HAP-1 (cell line): Measurements from ENCODE around the gene A3GALT2.

ENCODE experiments used
- DNase-seq, 2 experiments: peaks; one replicate each; pipeline ENCODE4 v3.0.0-alpha.2; 2016 to 2020; ENCODE audit warnings: low spot score in 2 of 2
- H3K27me3 ChIP-seq: fragments of 250-450 bp; sonication (Bioruptor Pico); 2 replicates; pipeline ENCODE4 v1.5.1; 2020; ENCODE audit warnings: low read depth, mild to moderate bottlenecking, moderate library complexity
- H3K36me3 ChIP-seq: fragments of 250-450 bp; sonication (Bioruptor Pico); replicated peaks from 2 replicates; pipeline ENCODE4 v1.5.1; 2020; ENCODE audit warnings: mild to moderate bottlenecking
- H3K4me1 ChIP-seq: fragments of 250-450 bp; sonication (Bioruptor Pico); 2 replicates; pipeline ENCODE4 v1.5.1; 2020; ENCODE audit warnings: mild to moderate bottlenecking
- H3K4me3 ChIP-seq: fragments of 250-450 bp; sonication (Bioruptor Pico); 2 replicates; pipeline ENCODE4 v1.5.1; 2020; ENCODE audit warnings: mild to moderate bottlenecking, moderate library complexity
- H3K9me3 ChIP-seq: fragments of 250-450 bp; sonication (Bioruptor Pico); 2 replicates; pipeline ENCODE4 v1.5.1; 2020; ENCODE audit warnings: mild to moderate bottlenecking, moderate library complexity
- in situ Hi-C: fragments of 300-500 bp; cut with MboI; formaldehyde crosslinking; loops from 3 replicates; pipeline ENCODE4 v1.14.3; 2020; ENCODE audit warnings: low sequenced_read_pairs, inconsistent platforms, mixed read lengths

The A3GALT2 gene

DNA sequence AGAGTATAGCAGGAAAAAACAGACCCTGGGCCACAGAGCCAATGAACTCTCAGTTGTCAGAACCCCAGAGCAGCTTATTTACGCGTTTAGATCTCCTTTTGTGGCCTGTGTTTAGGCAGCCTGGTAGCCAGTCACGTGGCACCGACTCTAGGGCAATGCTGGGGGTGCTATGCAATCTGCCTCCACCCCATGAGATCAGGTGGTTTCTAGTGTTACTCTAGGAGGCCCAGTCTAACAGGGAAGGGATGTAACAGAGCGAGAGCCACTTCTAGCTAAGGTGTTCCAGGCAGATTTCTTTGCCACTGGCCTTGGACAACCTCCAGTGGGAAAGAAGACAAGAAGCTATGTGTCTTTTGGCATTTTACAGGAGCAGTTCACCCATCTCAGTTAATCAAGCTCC is 12.0 kb upstream of the A3GALT2 start:
- DNase-seq, result no peak
- Histone ChIP-seq H3K4me3 (no peak overlapping the region), H3K36me3 (peaks cover 49% of the 10 kb centered on the region), H3K27me3 (no peaks in the 10 kb centered on the region), H3K4me1 (peaks cover 3% of the 10 kb centered on the region), H3K9me3 (no peaks in the 10 kb centered on the region)
- in situ Hi-C loops, result no loop called here

DNA sequence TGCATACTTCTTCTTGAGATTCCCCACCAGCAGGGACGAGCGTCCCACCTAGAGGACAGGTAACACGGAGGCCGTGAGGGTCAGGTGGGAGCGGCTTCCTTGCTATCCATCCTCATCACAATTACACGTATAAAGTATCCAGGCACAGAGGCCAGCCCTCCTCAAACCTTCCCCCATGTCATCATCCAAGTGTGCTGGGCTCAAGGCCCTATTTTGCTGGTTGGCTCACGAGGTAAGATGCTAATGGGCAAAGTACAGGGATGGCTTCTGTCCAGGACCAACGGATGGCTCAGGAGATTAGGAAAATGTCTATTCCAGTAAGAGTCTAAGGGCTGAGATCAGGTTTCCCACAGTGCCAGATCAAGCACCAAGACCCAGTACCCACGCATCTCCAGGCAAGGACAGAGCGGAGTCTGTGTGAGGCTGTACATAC is 11.5 kb upstream of the A3GALT2 start:
- peaks cover 3% of the 10 kb centered on the region; the same call in 1 of the 2 replicates for H3K4me1 ChIP-seq
- in situ Hi-C loops, result no loop called here
- H3K27me3 ChIP-seq, result no peaks in the 10 kb centered on the region
- peaks cover 53% of the 10 kb centered on the region for H3K36me3 ChIP-seq
- no peak for DNase-seq
- H3K4me3 ChIP-seq, result no peak overlapping the region
- H3K9me3 ChIP-seq, result no peaks in the 10 kb centered on the region

DNA sequence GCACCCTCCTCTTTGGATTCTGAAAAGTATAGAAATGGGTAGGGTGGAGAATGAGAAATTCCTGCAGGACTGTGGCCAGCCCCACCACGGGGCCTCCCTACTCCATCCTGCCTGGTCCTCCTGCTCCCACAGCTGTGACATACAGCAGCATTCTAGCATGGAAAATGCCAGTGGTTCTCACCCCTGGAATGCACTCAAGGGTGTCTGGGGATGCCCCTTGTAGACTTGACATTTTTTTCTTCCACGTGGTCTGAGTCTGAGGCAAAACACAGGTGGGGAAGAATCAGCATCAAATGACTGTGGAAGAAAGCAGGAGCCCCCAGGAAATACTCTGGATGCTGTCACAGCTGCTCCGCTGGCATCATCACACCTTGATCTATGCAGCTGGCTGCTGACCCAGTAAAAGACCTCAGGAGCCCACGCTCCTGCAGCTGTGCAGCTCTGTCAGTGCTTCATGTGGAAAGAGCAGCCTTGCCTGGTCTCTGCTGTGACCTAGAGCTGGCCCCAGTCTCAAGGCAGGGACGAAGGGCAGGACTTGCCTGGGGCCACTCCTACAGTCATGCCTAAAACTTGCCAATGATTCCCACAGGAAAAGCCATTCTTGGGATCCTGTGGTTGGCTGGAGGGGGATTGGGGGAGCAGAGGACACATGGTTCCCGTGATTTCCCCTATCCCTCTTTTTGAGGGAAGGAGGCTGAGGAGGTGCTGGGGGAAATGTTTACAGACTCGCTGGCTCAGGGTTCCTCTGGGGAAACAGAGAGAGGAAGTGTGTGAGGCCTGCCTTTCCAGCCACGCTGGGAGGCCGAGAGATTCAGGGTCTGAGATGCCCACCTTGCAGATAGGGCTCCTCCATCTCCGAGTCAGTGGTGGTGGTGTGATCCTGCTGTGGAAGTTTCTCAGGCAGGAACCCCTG is 10.8 kb upstream of the A3GALT2 start:
- DNase-seq, result no peak
- H3K9me3 ChIP-seq, result no peaks in the 10 kb centered on the region
- H3K4me1 ChIP-seq, result peaks cover 3% of the 10 kb centered on the region; the same call in 1 of the 2 replicates
- H3K4me3 ChIP-seq, result no peak overlapping the region
- peaks cover 59% of the 10 kb centered on the region for H3K36me3 ChIP-seq
- in situ Hi-C loops, result no loop called here
- no peaks in the 10 kb centered on the region for H3K27me3 ChIP-seq

DNA sequence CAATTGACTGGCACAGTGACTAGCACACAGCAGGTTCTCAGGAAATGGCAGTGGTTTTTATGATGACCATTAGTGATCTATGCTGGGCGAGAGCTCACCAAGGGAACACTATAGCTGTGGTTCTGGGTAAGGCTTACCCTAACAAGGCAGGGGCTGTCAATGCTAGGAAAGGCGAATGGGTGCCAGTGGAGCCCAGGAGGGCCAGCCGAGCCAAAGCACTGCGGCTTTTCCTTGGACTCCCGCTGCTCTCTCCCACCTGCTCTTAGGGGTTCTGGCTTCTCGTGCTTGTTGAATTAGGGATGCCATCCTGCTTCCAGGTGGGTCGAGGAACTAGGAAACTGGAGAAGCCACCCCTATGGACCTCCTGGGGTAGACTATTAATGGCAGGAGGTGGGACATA is 10.0 kb upstream of the A3GALT2 start:
- peaks cover 67% of the 10 kb centered on the region for H3K36me3 ChIP-seq
- no peaks in the 10 kb centered on the region for H3K4me1 ChIP-seq
- in situ Hi-C loops, result no loop called here

DNA sequence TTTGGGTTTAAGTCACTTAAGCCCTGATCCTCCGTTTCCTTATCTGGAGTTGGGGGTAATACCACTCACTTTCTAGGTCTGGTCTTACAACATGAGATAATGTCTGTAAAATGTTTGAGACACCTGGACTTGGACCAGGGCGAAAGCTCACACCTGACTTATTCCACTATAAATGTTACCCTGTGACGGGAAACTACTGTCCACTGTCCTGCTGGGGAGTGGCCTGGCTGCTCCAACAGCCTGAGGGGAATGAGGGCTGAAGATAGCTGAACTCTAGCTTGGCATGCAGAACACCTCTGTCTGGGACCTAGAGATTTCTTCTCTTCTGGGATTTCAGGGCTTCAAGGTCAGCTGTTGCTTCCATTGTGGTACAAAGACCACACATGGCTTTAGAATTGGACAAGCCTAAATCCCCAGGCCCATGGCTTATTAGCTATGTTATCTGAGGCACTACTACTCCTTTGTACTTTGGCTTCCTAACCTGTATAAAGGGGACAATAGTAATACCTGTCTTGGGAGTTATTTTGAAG is 9.5 kb upstream of the A3GALT2 start:
- H3K27me3 ChIP-seq, result no peaks in the 10 kb centered on the region
- no peaks in the 10 kb centered on the region for H3K9me3 ChIP-seq
- H3K36me3 ChIP-seq, result peaks cover 72% of the 10 kb centered on the region
- no peak for DNase-seq
- H3K4me3 ChIP-seq, result no peak overlapping the region
- no peaks in the 10 kb centered on the region for H3K4me1 ChIP-seq
- in situ Hi-C loops, result no loop called here

More for the DNA sequence above, 10.0 kb upstream of the A3GALT2 start:
- no peak for DNase-seq
- Histone ChIP-seq H3K9me3 (no peaks in the 10 kb centered on the region), H3K4me3 (no peak overlapping the region), H3K27me3 (no peaks in the 10 kb centered on the region)

DNA sequence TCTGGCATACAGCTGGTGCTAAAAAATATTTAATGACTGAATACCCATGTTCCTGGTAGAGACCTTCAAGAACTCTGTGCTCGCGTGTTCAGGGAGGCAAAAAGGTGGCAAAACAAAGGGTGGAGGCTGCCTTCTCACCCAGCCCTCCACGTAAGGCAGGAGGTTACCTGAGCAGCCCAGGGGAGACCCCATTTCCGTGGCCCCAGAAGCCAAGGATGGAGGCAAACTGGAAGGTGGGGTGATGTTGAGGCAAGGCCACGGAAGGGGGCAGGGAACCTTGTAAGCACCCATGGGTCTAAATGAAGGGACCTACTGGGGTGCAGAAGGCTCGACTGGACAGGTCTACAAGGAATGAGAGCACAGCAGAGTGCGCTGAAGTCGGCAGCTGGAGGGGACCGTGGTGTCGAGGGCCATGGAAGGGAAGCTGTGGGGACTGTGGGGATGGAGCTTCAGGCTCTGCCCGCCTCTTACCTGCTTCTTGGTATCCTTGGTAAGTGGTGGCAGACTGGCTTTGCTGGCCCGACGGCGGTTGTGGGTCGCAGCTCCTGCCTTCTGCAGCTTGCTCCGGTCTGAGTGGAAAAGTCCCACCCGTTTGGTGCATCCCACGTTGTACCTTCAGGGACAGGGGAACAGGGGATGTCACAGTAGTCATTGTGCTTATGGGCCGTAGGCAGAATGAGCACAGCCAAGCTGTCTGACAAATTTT is 8.9 kb upstream of the A3GALT2 start:
- Histone ChIP-seq H3K4me1 (no peaks in the 10 kb centered on the region), H3K9me3 (no peaks in the 10 kb centered on the region), H3K4me3 (no peak overlapping the region), H3K36me3 (peaks cover 79% of the 10 kb centered on the region), H3K27me3 (no peaks in the 10 kb centered on the region)
- DNase-seq, result no peak
- in situ Hi-C loops, result no loop called here

DNA sequence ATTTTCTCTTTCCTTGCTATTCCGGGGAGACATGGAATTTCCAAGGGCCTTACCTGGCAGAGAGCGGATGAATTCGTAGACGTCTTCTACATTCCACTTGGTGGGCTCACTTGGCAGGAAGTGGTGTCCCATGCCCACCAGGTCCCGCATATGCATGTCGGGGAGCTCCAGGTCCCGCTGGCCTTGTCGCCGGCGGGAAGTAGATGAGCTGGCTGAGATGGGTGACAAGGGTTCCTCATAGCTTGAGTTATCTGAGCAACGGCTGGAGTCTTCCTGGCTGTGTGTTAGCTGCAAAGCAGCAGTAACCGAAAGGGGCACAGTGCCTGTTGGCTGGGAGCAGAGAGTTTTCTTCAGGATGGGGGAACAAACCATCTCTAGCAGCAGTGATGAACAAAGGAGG is 7.9 kb upstream of the A3GALT2 start:
- H3K4me1 ChIP-seq, result no peaks in the 10 kb centered on the region
- H3K36me3 ChIP-seq, result peaks cover 86% of the 10 kb centered on the region
- H3K27me3 ChIP-seq, result no peaks in the 10 kb centered on the region
- H3K9me3 ChIP-seq, result no peaks in the 10 kb centered on the region
- H3K4me3 ChIP-seq, result no peak overlapping the region
- DNase-seq, result no peak
- in situ Hi-C loops, result no loop called here

DNA sequence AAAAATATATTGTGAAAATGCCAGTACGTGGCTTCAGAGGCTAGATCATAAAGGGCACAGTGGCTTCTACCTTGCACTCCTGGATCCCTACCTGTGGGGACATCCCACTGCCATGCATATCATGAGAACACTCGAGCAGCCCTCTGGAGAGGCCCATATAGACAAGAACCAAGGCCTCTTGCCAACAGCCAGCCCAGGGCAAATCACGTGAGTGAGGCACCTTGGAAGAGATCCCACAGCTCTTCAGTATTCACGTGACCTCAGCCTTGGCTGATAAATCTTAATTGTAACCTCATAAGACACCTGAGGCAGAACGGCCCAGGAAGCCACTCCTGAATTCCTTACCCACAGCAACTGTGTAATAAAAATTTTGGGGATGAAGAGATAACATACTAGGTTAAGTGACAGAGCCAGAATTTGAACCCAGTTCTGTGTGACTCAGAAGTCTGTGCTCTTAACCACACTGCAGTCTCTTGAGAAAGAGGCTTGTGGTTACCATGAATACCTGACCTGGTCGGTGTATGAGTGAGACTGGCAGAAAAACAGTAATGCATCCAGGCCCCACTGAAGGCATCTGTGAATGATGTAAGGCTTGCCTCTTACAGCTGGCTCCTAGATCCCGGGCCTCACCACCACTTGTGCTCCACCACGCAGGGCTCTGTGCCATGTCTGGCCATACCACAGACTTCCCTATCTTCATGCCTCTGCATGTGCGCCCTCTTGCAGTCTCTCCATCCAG is 6.9 kb upstream of the A3GALT2 start:
- H3K36me3 ChIP-seq, result peaks cover 77% of the 10 kb centered on the region
- DNase-seq, result no peak
- in situ Hi-C loops, result no loop called here
- no peaks in the 10 kb centered on the region for H3K27me3 ChIP-seq
- H3K9me3 ChIP-seq, result no peaks in the 10 kb centered on the region
- H3K4me1 ChIP-seq, result no peaks in the 10 kb centered on the region
- no peak overlapping the region for H3K4me3 ChIP-seq

DNA sequence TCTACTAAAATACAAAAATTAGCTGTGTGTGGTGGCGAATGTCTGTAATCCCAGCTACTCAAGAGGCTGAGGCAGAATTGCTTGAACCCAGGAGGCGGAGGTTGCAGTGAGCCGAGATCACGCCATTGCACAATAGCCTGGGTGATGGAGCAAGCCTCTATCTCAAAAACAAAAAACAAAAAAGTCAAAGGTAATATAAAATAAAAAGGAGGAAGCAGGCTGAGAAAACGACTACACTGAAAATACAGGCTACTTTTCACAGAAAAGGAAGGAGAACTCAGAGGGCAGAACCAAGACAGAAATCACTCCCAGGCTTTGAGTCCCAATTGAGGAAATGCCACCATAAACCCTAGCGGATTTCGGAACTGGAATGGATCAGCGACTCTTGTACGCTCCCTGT is 5.9 kb upstream of the A3GALT2 start:
- Histone ChIP-seq H3K27me3 (no peaks in the 10 kb centered on the region), H3K4me1 (no peaks in the 10 kb centered on the region), H3K4me3 (no peak overlapping the region), H3K9me3 (no peaks in the 10 kb centered on the region), H3K36me3 (peaks cover 74% of the 10 kb centered on the region)
- DNase-seq, result no peak
- in situ Hi-C loops, result no loop called here

DNA sequence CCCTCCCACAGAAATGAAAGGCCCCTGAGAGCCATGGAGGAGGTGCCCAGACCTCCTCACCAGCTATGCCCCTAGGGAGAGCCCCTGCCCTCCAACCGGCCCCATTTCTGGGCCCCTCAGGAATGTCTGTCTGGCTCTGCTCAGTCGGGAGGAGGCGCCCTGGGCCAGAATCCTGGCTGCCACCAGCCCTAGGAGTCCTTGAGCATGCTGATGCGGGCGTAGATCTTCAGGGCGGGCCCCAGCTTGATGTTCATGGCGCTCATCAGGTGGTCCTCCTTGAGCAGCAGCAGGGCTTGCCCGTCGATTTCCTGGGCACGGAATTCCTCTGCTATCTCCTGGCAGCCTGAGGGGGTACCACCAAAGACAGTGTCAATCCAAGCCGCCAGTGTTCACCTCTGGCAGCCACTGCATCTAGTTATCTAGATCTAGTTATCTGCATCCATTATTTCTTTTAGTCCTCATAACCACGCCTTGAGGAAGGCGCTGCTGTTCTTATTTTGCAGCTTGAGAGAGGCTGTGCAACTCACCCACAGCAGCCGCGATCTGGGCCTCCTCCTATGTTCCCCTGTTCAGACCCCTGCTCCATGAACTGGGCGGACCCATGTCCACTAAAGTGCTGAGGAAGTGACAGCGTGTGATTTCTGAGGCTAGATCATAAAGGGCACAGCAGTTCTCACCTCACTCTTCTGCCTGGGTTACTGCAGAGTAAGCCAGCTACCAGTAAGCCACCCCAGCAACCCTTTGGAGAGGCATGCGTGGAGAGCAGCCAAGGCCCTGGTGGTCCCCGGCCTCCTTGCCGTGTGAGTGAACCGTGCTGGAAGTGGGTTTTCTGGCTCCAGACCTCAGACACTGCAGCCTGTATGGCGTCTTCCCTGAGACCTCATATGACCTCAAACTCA is 4.0 kb upstream of the A3GALT2 start:
- Histone ChIP-seq H3K4me3 (no peak overlapping the region), H3K36me3 (peaks cover 55% of the 10 kb centered on the region), H3K9me3 (no peaks in the 10 kb centered on the region), H3K4me1 (no peaks in the 10 kb centered on the region), H3K27me3 (no peaks in the 10 kb centered on the region)
- in situ Hi-C loops, result no loop called here
- no peak for DNase-seq

DNA sequence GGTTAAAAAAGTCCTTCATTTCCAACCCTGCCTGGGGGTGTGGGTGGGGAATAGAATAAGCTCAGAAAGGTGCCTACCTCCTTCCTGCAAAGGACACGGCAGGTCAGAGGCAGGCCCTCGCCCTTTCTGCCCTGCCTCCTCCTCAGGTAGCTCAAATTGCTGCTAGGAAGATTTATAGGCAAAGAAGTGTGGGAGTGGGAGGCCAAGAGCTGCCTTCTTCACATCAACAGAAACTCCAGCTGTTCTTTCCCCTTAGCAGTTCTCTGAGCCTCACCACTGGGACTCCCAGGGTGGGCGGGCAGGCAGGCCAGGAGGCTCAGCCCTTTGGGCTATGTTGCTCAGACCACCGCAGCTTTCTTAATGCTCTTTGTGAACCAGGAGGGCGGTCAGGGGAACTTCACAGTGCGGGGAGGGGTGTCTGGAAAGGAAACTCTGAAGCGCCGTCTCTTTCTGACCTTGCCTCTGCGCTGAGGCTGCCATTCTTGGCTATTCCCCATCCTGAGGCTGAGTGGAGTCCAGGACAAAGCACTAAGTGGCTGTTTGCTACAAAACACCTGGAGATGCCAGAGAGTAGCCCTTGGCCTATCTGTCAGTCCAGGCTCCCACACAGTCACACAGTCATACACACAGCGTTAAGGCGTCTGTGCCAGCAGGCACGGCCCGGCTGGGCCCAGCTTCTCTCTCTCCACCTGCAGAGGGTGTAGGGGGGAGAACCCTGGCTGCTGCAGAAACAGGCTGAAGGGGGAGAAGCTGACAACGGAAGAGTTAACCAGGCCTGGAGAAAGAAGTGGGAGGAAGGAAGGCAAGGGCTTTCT is 3.0 kb upstream of the A3GALT2 start:
- Histone ChIP-seq H3K4me3 (no peak overlapping the region), H3K27me3 (no peaks in the 10 kb centered on the region), H3K36me3 (peaks cover 45% of the 10 kb centered on the region), H3K4me1 (no peaks in the 10 kb centered on the region), H3K9me3 (no peaks in the 10 kb centered on the region)
- in situ Hi-C loops, result no loop called here
- DNase-seq, result no peak

DNA sequence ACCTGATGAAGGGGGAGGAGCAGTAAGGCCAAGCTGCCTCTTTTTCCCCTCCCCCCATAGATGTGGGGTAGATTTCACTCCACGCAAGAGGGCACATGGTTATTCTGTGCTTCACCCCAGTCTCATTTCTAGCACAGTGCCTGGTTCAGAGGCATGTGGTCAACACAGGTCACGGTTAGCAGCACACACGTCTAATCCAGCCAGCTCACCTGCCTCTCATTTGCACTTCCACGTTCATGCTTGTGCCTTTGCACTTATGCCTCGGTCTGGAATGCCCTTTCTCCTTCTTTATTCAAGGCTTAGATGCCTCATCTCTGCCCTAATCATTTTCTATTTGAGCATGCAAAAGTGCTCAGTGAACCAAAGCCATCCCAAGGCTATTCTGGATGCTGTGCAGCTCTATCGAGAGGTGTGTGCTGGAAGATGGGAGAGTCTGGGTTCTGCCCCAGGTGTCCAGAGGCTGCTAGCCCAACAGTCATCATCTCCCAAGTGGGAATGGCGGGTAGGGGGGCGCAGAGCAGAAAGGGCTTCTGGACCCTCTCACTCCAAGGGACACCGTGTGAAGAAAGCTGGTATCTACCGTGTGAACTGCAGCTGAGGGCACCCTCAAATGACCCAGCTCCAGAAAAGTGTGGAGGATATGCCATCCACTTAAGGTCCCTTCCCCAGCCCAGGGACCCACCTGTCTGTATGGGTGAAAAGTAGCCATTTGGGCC is 2.1 kb upstream of the A3GALT2 start:
- H3K36me3 ChIP-seq, result peaks cover 38% of the 10 kb centered on the region
- in situ Hi-C loops, result no loop called here
- DNase-seq, result no peak
- no peak overlapping the region for H3K4me3 ChIP-seq
- H3K4me1 ChIP-seq, result no peaks in the 10 kb centered on the region
- H3K9me3 ChIP-seq, result no peaks in the 10 kb centered on the region
- H3K27me3 ChIP-seq, result peaks cover 6% of the 10 kb centered on the region
